WTC11 (cell line): Measurements from ENCODE around the gene HPSE2. TPM values are rescaled to one million over a fixed set of nuclear protein-coding genes. Genes with fewer than 3 reads are reported as not detected.

Experiments
- ATAC-seq: fragments of 200-7000 bp; cut with Tn5 transposase; 2 replicates; pipeline ENCODE4 v1.10.0; 2021; ENCODE audit warnings: mild to moderate bottlenecking, moderate library complexity
- CTCF ChIA-PET: fragments of 300-600 bp; sonication (Branson Sonifier 250); formaldehyde crosslinking; loops from one replicate; lab custom pipeline; 2021; ENCODE audit warnings: antibody characterized with exemption; lab: Charles Lee
- POLR2A ChIA-PET: fragments of 350-600 bp; sonication (Branson Sonifier 250); formaldehyde crosslinking; loops from one replicate; lab custom pipeline; 2021; ENCODE audit warnings: antibody characterized with exemption; lab: Charles Lee
- DNase-seq: peaks from one replicate; pipeline ENCODE4 v3.0.0; 2021; ENCODE audit warnings: low spot score
- H3K27ac Mint-ChIP-seq: 2 replicates; pipeline ENCODE4 v1.8.0; 2021; ENCODE audit warnings: mixed read lengths
- H3K27me3 Mint-ChIP-seq: 2 replicates; pipeline ENCODE4 v1.8.0; 2021; ENCODE audit warnings: low read depth, mild to moderate bottlenecking, moderate library complexity, mixed read lengths
- H3K36me3 Mint-ChIP-seq: 2 replicates; pipeline ENCODE4 v1.8.0; 2021; ENCODE audit warnings: mixed read lengths
- H3K4me1 Mint-ChIP-seq: 2 replicates; pipeline ENCODE4 v1.8.0; 2022; ENCODE audit warnings: mixed read lengths
- H3K4me3 Mint-ChIP-seq: 2 replicates; pipeline ENCODE4 v1.8.0; 2021; ENCODE audit warnings: mild to moderate bottlenecking, moderate library complexity, mixed read lengths
- H3K9me3 Mint-ChIP-seq: 2 replicates; pipeline ENCODE4 v1.8.0; 2021; ENCODE audit warnings: mixed read lengths
- ARID4B ChIP-seq: sonication (generic); formaldehyde crosslinking; IDR thresholded peaks from 2 replicates; pipeline ENCODE4 v1.8.0; 2023; ENCODE audit warnings: missing genetic modification reagents, mild to moderate bottlenecking, borderline replicate concordance
- ATF1 ChIP-seq: sonication (generic); formaldehyde crosslinking; IDR thresholded peaks from 2 replicates; pipeline ENCODE4 v1.8.1; 2023; ENCODE audit warnings: mild to moderate bottlenecking, moderate library complexity, missing genetic modification reagents
- CTCF ChIP-seq: fragments of 200-600 bp; IDR thresholded peaks from 2 replicates; pipeline ENCODE4 v1.8.0; 2022; ENCODE audit warnings: antibody characterized with exemption
- E2F1 ChIP-seq: sonication (generic); formaldehyde crosslinking; IDR thresholded peaks from 2 replicates; pipeline ENCODE4 v1.8.0; 2022; ENCODE audit warnings: mild to moderate bottlenecking, missing genetic modification reagents
- GRHL2 ChIP-seq: fragments of 250-450 bp; sonication (Bioruptor Pico); IDR thresholded peaks from 2 replicates; pipeline ENCODE4 v1.8.0; 2022; ENCODE audit warnings: mild to moderate bottlenecking, moderate library complexity; ENCODE audit not compliant: insufficient replicate concordance, severe bottlenecking
- IRF1 ChIP-seq: sonication (generic); formaldehyde crosslinking; IDR thresholded peaks from 2 replicates; pipeline ENCODE4 v1.8.0; 2023; ENCODE audit warnings: missing genetic modification reagents
- RELA ChIP-seq: sonication (generic); formaldehyde crosslinking; IDR thresholded peaks from 2 replicates; pipeline ENCODE4 v1.8.1; 2022; ENCODE audit warnings: missing genetic modification reagents, mild to moderate bottlenecking, borderline replicate concordance
- SOX15 ChIP-seq: fragments of 250-450 bp; sonication (Bioruptor Pico); IDR thresholded peaks from 2 replicates; pipeline ENCODE4 v1.9.0; 2021; ENCODE audit warnings: mild to moderate bottlenecking
- TP53 ChIP-seq: sonication (generic); formaldehyde crosslinking; IDR thresholded peaks from 2 replicates; pipeline ENCODE4 v1.8.1; 2023; ENCODE audit warnings: mild to moderate bottlenecking, missing genetic modification reagents
- USF2 ChIP-seq: sonication (generic); formaldehyde crosslinking; IDR thresholded peaks from 2 replicates; pipeline ENCODE4 v1.8.1; 2023; ENCODE audit warnings: mild to moderate bottlenecking, missing genetic modification reagents, moderate library complexity
- ZMAT4 ChIP-seq: fragments of 250-450 bp; sonication (Bioruptor Pico); IDR thresholded peaks from 2 replicates; pipeline ENCODE4 v1.9.0; 2021; ENCODE audit warnings: mild to moderate bottlenecking
- ZNF281 ChIP-seq: sonication (generic); formaldehyde crosslinking; IDR thresholded peaks from 2 replicates; pipeline ENCODE4 v1.8.0; 2023; ENCODE audit warnings: mild to moderate bottlenecking, missing genetic modification reagents
- ZNF512 ChIP-seq: sonication (generic); formaldehyde crosslinking; IDR thresholded peaks from 2 replicates; pipeline ENCODE4 v1.8.1; 2022; ENCODE audit warnings: missing genetic modification reagents, borderline replicate concordance
- total RNA-seq: library from RNA; stranded (reverse); gene quantifications from 3 replicates; pipeline ENCODE4 v1.2.3, GENCODE V29; 2021

HPSE2 gene
- total RNA-seq, 1 experiment from 2014 or later: 0.66 TPM

GRCh38 chr10:98925651-98926050, 310.0 kb downstream of the HPSE2 start (continued):
- TF ChIP-seq USF2 (no peak), ZNF281 (no peak), GRHL2 (CRISPR knock-in tag) (no peak)
- TF ChIP-seq, all 79 proteins: peak for 0

GRCh38 chr10:98924526-98924925, 311.1 kb downstream of the HPSE2 start:
- Mint-ChIP-seq H3K27me3 (no peaks in the 10 kb centered on the region), H3K4me3 (no peak overlapping the region), H3K27ac (no peak overlapping the region), H3K9me3 (no peaks in the 10 kb centered on the region), H3K36me3 (no peaks in the 10 kb centered on the region), H3K4me1 (no peaks in the 10 kb centered on the region)
- no peak for TF ChIP-seq ARID4B
- no peak for TF ChIP-seq ZMAT4
- TF ChIP-seq CTCF: no peak
- no peak for TF ChIP-seq TP53 (CRISPR knock-in tag)
- no peak for TF ChIP-seq GRHL2 (CRISPR knock-in tag)
- TF ChIP-seq ZNF512 (CRISPR knock-in tag): no peak
- no peak for TF ChIP-seq IRF1 (CRISPR knock-in tag)
- TF ChIP-seq SOX15 (CRISPR knock-in tag): no peak
- no peak for TF ChIP-seq E2F1 (CRISPR knock-in tag)
- no peak for TF ChIP-seq RELA (CRISPR knock-in tag)
- TF ChIP-seq ATF1 (CRISPR knock-in tag): no peak
- ChIA-PET CTCF (no interaction called here), POLR2A (no interaction called here)
- no peak for DNase-seq
- no peak for ATAC-seq
